Measurements from ENCODE around the gene CEACAM19. TPM values are rescaled to one million over a fixed set of nuclear protein-coding genes. Genes with fewer than 3 reads are reported as not detected.
A peak's percentile ranks its signal among the peaks of the same experiment; 100 is the strongest.

CEACAM19 gene
- total and polyA plus RNA-seq, 2 of the 13 experiments (the other 11 are each of a cell fraction or from before 2014, with no cell fraction given), result 1.3 to 4.0 TPM

DNA sequence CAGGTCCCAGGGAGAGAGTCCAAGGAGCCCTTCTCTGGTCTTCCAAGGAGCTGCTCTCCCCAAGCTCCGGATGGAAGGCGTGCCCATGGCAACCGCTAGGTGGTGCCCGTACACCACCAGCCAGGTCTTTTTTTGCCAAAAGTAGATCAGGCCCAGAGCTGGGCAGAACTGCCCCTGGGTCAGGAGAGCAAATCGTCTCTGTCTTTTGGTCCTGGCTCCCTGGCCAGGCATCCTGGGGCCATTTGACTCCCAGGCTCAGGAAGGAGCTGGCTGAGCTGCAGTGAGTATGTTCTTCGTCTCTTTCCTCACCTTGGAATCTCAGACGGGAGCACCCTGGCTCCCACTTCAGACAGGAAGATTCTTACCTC, 52.7 kb downstream of the CEACAM19 start (continued):
- TF ChIP-seq PHF5A (CRISPR knock-in tag; IDR thresholded peaks at IDR 0.05; ENCODE audit: low read depth, unreplicated experiment) (no peak), SIX4 (CRISPR knock-in tag; IDR thresholded peaks at IDR 0.05) (no peak), KDM6A (CRISPR knock-in tag; IDR thresholded peaks at IDR 0.05; ENCODE audit: low read depth) (no peak), ZNF572 (CRISPR knock-in tag; IDR thresholded peaks at IDR 0.05) (no peak), POLR2G (IDR thresholded peaks at IDR 0.05; ENCODE audit: low read depth, low read length) (no peak), TCF7 (IDR thresholded peaks at IDR 0.05; ENCODE audit: low read depth) (no peak), SMAD3 (CRISPR knock-in tag; IDR thresholded peaks at IDR 0.05) (peak; percentile 42; the same call in 1 of the 2 replicates), MED8 (CRISPR knock-in tag; IDR thresholded peaks at IDR 0.05; ENCODE audit: insufficient replicate concordance) (peak; percentile 51), XRCC5 (optimal IDR thresholded peaks at IDR 0.05; ENCODE audit: low read length) (peak; percentile 76), ZC3H13 (CRISPR knock-in tag; IDR thresholded peaks at IDR 0.05) (no peak), ZNF878 (CRISPR knock-in tag; IDR thresholded peaks at IDR 0.05) (no peak), PRMT3 (CRISPR knock-in tag; IDR thresholded peaks at IDR 0.05; ENCODE audit: borderline replicate concordance, low read depth) (no peak), HOXA5 (CRISPR knock-in tag; IDR thresholded peaks at IDR 0.05) (no peak), ZFP62 (CRISPR knock-in tag; IDR thresholded peaks at IDR 0.05) (no peak), CHCHD3 (CRISPR knock-in tag; IDR thresholded peaks at IDR 0.05) (no peak), ZNF816 (CRISPR knock-in tag; IDR thresholded peaks at IDR 0.05; ENCODE audit: borderline replicate concordance) (no peak), ZNF564 (CRISPR knock-in tag; IDR thresholded peaks at IDR 0.05) (no peak), ZNF891 (CRISPR knock-in tag; IDR thresholded peaks at IDR 0.05) (no peak)
- TF ChIP-seq, protein P1, sequence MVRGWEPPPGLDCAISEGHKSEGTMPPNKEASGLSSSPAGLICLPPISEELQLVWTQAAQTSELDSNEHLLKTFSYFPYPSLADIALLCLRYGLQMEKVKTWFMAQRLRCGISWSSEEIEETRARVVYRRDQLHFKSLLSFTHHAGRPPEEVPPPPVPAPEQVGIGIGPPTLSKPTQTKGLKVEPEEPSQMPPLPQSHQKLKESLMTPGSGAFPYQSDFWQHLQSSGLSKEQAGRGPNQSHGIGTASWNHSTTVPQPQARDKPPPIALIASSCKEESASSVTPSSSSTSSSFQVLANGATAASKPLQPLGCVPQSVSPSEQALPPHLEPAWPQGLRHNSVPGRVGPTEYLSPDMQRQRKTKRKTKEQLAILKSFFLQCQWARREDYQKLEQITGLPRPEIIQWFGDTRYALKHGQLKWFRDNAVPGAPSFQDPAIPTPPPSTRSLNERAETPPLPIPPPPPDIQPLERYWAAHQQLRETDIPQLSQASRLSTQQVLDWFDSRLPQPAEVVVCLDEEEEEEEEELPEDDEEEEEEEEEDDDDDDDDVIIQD (CRISPR knock-in tag; IDR thresholded peaks at IDR 0.05; ENCODE audit: low read depth), result 0 out of 2 replicates have a peak, but pooled peaks have one; percentile 31
- TF ChIP-seq, protein P2, sequence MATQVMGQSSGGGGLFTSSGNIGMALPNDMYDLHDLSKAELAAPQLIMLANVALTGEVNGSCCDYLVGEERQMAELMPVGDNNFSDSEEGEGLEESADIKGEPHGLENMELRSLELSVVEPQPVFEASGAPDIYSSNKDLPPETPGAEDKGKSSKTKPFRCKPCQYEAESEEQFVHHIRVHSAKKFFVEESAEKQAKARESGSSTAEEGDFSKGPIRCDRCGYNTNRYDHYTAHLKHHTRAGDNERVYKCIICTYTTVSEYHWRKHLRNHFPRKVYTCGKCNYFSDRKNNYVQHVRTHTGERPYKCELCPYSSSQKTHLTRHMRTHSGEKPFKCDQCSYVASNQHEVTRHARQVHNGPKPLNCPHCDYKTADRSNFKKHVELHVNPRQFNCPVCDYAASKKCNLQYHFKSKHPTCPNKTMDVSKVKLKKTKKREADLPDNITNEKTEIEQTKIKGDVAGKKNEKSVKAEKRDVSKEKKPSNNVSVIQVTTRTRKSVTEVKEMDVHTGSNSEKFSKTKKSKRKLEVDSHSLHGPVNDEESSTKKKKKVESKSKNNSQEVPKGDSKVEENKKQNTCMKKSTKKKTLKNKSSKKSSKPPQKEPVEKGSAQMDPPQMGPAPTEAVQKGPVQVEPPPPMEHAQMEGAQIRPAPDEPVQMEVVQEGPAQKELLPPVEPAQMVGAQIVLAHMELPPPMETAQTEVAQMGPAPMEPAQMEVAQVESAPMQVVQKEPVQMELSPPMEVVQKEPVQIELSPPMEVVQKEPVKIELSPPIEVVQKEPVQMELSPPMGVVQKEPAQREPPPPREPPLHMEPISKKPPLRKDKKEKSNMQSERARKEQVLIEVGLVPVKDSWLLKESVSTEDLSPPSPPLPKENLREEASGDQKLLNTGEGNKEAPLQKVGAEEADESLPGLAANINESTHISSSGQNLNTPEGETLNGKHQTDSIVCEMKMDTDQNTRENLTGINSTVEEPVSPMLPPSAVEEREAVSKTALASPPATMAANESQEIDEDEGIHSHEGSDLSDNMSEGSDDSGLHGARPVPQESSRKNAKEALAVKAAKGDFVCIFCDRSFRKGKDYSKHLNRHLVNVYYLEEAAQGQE (IDR thresholded peaks at IDR 0.05; ENCODE audit: borderline replicate concordance in 1 of 2, low read depth in 1 of 2, low read length in 2 of 2), result no peak
- TF ChIP-seq, protein P3, sequence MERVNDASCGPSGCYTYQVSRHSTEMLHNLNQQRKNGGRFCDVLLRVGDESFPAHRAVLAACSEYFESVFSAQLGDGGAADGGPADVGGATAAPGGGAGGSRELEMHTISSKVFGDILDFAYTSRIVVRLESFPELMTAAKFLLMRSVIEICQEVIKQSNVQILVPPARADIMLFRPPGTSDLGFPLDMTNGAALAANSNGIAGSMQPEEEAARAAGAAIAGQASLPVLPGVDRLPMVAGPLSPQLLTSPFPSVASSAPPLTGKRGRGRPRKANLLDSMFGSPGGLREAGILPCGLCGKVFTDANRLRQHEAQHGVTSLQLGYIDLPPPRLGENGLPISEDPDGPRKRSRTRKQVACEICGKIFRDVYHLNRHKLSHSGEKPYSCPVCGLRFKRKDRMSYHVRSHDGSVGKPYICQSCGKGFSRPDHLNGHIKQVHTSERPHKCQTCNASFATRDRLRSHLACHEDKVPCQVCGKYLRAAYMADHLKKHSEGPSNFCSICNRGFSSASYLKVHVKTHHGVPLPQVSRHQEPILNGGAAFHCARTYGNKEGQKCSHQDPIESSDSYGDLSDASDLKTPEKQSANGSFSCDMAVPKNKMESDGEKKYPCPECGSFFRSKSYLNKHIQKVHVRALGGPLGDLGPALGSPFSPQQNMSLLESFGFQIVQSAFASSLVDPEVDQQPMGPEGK (CRISPR knock-in tag; IDR thresholded peaks at IDR 0.05), result peak; percentile 65
- TF ChIP-seq, protein P4, sequence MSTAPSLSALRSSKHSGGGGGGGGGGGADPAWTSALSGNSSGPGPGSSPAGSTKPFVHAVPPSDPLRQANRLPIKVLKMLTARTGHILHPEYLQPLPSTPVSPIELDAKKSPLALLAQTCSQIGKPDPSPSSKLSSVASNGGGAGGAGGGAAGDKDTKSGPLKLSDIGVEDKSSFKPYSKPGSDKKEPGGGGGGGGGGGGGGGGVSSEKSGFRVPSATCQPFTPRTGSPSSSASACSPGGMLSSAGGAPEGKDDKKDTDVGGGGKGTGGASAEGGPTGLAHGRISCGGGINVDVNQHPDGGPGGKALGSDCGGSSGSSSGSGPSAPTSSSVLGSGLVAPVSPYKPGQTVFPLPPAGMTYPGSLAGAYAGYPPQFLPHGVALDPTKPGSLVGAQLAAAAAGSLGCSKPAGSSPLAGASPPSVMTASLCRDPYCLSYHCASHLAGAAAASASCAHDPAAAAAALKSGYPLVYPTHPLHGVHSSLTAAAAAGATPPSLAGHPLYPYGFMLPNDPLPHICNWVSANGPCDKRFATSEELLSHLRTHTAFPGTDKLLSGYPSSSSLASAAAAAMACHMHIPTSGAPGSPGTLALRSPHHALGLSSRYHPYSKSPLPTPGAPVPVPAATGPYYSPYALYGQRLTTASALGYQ (CRISPR knock-in tag; IDR thresholded peaks at IDR 0.05), result 0 out of 2 replicates have a peak, but pooled peaks have one; percentile 22
